Right lobe of liver (tissue), 6 donors: Measurements from ENCODE around the gene FUBP3. TPM values are rescaled to one million over a fixed set of nuclear protein-coding genes. Genes with fewer than 3 reads are reported as not detected.

Experiments
- ATAC-seq, 4 donors: fragments of 200-7000 bp; cut with Tn5 transposase; one replicate each; pipeline ENCODE4 v1.9.1; 2020; ENCODE audit warnings: mild to moderate bottlenecking in 4 of 4, moderate library complexity in 4 of 4
- DNase-seq, 3 donors: peaks; one replicate each; pipeline ENCODE4 v3.0.0-alpha.2; 2020
- H3K27ac ChIP-seq, 3 donors: fragments of 200-600 bp; one replicate each; pipeline ENCODE4 v1.8.0; 2022
- H3K27me3 ChIP-seq, 2 donors: fragments of 200-600 bp; one replicate each; pipeline ENCODE4 v1.8.0; 2022
- H3K36me3 ChIP-seq, 4 donors: fragments of 200-600 bp; sonication (generic) in 1 of 4; one replicate each; pipeline versions ENCODE4 v1.5.1 to v1.8.0; 2017 to 2022; ENCODE audit warnings: control low read depth in 1 of 4
- H3K4me1 ChIP-seq, 4 donors: fragments of 200-600 bp; sonication (generic) in 1 of 4; one replicate each; pipeline versions ENCODE4 v1.5.1 to v1.8.0; 2017 to 2022; ENCODE audit warnings: control low read depth in 1 of 4
- H3K4me3 ChIP-seq, 3 donors: fragments of 200-600 bp; one replicate each; pipeline ENCODE4 v1.8.0; 2022
- H3K9me3 ChIP-seq, 4 donors: fragments of 200-600 bp; sonication (generic) in 1 of 4; one replicate each; pipeline versions ENCODE4 v1.5.1 to v1.8.0; 2017 to 2022; ENCODE audit warnings: control low read depth in 1 of 4
- POLR2A ChIP-seq: fragments of 450-650 bp; IDR thresholded peaks from one replicate; pipeline ENCODE4 v1.6.1; 2017; ENCODE audit warnings: antibody characterized with exemption, mild to moderate bottlenecking
- WGBS: methylation state at CpG from one replicate; pipeline ENCODE4 v1.1.6; 2018; ENCODE audit warnings: low coverage, low lambda C conversion rate; ENCODE audit not compliant: insufficient coverage; ENCODE audit errors: missing lambda C conversion rate; 5-methylcytosine and 5-hydroxymethylcytosine counted together
- intact Hi-C, 2 donors: fragments of 100-400 bp; cut with DNase I; formaldehyde crosslinking; loops; one replicate each; pipeline versions ENCODE4 v1.11.2 to v1.14.1; 2022
- total RNA-seq, 6 experiments: library from RNA; depleted of rRNA in 2 of 6; stranded (reverse); fragments of >200 nt in 2 of 6; fragmentation: NEBNext Ultra II Directional in 3 of 6; extraction: Animal tissue kit (Norgen Biotek cat#: 25700) in 3 of 6; gene quantifications; one replicate each; pipeline versions ENCODE4 v1.1.0 to v1.2.4, GENCODE V29; 2016 to 2023
- TF ChIP-seq, protein P1 (sequence below), 4 donors: fragments of 200-600 bp in 3 of 4; fragments of 450-650 bp in 1 of 4; IDR thresholded peaks; one replicate each; pipeline versions ENCODE4 v1.5.1 to v1.8.0; 2016 to 2022; ENCODE audit warnings: antibody characterized with exemption in 4 of 4, mild to moderate bottlenecking in 2 of 4
- donor health status: DM: no; HTN: yes; CAD: no.
- donor health status: DM: no; HTN: no; CAD: no.
- donor health status: DM: no; HTN: no; CAD: no.
- donor health status: DM: no; HTN: yes; CAD: no.
- donor health status: DM: no; HTN: yes; CAD: no.

Gene FUBP3
- total RNA-seq, 6 experiments from 2014 or later: 21.3 to 35.7 (median 25.2) TPM

DNA sequence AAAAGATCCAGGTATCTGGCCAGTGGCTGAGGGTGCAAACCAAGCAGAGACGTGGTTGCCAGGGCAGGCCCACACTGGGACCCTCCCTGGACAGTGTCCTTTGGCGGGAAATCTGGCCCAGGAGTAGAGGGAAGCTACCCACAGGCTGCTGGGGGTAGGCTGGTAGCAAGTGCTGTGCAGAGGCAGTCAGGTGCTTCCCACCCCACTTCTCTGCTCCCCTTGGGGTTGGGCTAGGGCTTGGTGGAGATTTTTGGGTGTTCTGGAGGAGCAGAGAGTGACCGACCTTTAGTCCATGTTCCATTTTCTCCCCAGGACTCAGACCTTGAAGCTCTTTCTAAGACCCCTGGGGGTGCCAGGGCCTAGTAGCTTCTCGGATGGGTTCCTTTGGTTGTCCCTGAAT, 90.6 kb downstream of the FUBP3 start:
- H3K4me1 ChIP-seq: no peaks in the 10 kb centered on the region
- peaks cover 12 to 16% of the 10 kb centered on the region in 2 donors for H3K27me3 ChIP-seq
- no peaks in the 10 kb centered on the region for H3K9me3 ChIP-seq
- ATAC-seq: peak in 2 of 4 donors; percentile 8 to 11
- TF ChIP-seq POLR2A: no peak
- TF ChIP-seq, protein P1, sequence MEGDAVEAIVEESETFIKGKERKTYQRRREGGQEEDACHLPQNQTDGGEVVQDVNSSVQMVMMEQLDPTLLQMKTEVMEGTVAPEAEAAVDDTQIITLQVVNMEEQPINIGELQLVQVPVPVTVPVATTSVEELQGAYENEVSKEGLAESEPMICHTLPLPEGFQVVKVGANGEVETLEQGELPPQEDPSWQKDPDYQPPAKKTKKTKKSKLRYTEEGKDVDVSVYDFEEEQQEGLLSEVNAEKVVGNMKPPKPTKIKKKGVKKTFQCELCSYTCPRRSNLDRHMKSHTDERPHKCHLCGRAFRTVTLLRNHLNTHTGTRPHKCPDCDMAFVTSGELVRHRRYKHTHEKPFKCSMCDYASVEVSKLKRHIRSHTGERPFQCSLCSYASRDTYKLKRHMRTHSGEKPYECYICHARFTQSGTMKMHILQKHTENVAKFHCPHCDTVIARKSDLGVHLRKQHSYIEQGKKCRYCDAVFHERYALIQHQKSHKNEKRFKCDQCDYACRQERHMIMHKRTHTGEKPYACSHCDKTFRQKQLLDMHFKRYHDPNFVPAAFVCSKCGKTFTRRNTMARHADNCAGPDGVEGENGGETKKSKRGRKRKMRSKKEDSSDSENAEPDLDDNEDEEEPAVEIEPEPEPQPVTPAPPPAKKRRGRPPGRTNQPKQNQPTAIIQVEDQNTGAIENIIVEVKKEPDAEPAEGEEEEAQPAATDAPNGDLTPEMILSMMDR (IDR thresholded peaks at IDR 0.05): no peak
- intact Hi-C loops: loop anchor here in 1 of 2 donors (5.0 kb wide), 1 partner anchor 198 kb away; no protein-coding TSS in a partner anchor
- no peak overlapping the region for H3K4me3 ChIP-seq
- H3K27ac ChIP-seq: no peak overlapping the region
- no peaks in the 10 kb centered on the region for H3K36me3 ChIP-seq
- WGBS: 93% methylated on average over 2 of the region's 4 CpGs
- DNase-seq: no peak

DNA sequence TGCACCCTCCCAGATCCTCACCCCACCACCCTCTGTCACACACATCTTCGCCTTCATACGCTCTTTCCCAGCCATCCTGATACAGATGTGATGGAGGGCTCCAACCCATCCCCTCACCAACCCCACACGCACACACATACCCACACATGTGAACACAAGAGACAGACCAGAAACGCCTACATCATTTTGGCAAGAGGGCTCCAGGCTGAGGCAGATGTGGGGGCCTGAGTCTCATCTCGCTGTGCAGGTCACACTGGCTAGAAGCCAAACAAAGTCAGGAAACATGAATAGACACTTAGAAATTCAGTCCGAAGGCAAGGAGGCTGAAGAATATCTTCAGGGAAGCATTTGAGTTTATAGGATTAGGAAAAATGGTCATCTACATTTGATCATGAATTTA, 91.3 kb downstream of the FUBP3 start:
- Histone ChIP-seq H3K9me3 (no peaks in the 10 kb centered on the region), H3K27ac (no peak overlapping the region), H3K4me3 (no peak overlapping the region), H3K4me1 (no peaks in the 10 kb centered on the region), H3K36me3 (no peaks in the 10 kb centered on the region), H3K27me3 (peaks cover 10 to 12% of the 10 kb centered on the region in 2 donors)
- ATAC-seq (no peak), DNase-seq (no peak)
- intact Hi-C loops: no loop called here
- no peak for TF ChIP-seq POLR2A
- TF ChIP-seq, protein P1 (IDR thresholded peaks at IDR 0.05): no peak
- WGBS: 79% methylated on average over 2 of the region's 6 CpGs

DNA sequence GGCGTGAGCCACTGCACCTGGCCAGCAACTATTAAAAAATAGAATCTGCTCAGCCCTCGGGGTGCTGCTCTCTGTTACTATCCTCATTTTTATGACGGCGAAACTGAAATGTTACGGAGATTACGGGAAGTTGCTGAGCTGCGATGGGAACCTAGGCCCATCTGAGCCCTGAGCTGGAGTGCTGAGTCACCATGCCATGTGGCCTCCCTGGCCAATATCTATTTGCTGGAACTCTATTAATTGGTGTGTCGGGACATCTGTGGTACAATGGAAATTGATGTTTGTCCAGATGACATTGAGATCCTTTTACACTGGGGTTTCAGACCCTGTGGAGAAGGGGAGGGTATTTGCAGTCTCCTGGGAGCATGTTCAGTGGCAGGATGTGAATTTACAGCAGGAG, 93.1 kb downstream of the FUBP3 start:
- TF ChIP-seq, protein P1 (IDR thresholded peaks at IDR 0.05): no peak
- no peak for TF ChIP-seq POLR2A
- Histone ChIP-seq H3K4me1 (no peaks in the 10 kb centered on the region), H3K27ac (no peak overlapping the region), H3K4me3 (no peak overlapping the region), H3K36me3 (no peaks in the 10 kb centered on the region), H3K27me3 (no peaks in the 10 kb centered on the region), H3K9me3 (no peaks in the 10 kb centered on the region)
- intact Hi-C loops: no loop called here
- ATAC-seq (no peak), DNase-seq (no peak)
- 89% methylated on average over 7 of the region's 8 CpGs for WGBS

DNA sequence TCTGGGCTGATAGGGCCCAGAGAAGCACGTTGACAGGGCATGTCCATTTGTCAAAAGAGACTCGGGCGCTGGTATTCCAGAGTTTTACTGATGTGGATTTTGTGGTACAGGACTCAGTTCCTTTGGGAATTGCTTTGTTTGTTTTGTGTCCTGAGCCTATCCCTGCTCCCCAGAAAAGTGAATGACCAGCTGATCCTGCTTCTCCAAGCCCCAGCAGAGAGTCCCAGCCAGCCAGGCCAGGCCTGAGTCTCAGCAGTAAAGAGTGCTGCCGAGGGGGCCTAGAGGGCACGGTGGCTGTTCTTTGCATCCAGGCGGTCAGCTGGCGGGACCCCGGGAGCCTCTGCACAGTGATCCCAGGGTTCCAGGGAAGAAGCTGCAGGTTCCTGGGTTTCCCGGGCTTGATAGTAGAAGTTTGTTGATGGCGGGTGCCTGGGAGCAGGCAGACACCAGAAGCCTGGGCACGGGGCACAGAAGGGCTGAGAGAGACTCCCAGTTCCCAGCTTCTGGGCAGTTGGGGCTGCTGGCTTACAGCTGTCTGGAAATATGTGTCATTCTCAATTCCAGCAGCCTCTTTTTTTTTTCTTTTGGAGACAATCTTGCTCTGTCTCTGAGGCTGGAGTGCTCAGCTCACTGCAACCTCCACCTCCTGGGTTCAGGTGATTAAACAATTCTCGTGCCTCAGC, 93.7 kb downstream of the FUBP3 start:
- Histone ChIP-seq H3K9me3 (no peaks in the 10 kb centered on the region), H3K27me3 (no peaks in the 10 kb centered on the region), H3K4me3 (no peak overlapping the region), H3K4me1 (no peaks in the 10 kb centered on the region), H3K27ac (no peak overlapping the region), H3K36me3 (no peaks in the 10 kb centered on the region)
- DNase-seq: no peak
- WGBS: 88% methylated on average over 2 of the region's 12 CpGs
- intact Hi-C loops: no loop called here
- ATAC-seq: no peak
- TF ChIP-seq, protein P1 (IDR thresholded peaks at IDR 0.05): no peak
- TF ChIP-seq POLR2A: no peak
